Measurements from ENCODE around the gene PPARA. TPM values are rescaled to one million over a fixed set of nuclear protein-coding genes. Genes with fewer than 3 reads are reported as not detected.

The PPARA gene
- total RNA-seq, 1 donor from 2014 or later = 13.0 TPM

DNA sequence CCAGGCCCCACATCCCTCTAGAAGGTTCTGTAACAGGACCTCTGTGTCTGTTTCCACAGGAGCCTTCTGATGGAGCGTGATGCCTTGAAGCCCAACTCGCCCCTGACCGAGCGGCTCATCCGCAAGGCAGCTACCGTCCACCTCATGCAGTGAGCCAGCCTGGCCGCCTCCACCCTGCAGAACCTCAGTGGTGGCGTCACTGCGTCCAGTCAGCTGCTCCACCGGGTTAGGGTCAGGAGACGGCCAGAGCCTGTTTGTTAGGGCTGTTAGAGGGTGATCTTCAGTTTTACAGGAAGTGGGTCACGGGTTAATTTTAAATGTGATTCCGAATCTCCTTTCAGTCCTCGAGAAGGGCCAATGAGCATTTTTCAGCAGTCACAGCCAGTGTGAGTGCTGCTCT is 142.4 kb downstream of the PPARA start:
- H3K27ac Mint-ChIP-seq = no peak overlapping the region
- no peaks in the 10 kb centered on the region for H3K9me3 Mint-ChIP-seq
- H3K27me3 Mint-ChIP-seq (ENCODE audit: low read depth) = no peaks in the 10 kb centered on the region
- H3K36me3 Mint-ChIP-seq = peaks cover 12% of the 10 kb centered on the region
- H3K4me3 Mint-ChIP-seq = no peak overlapping the region
- TF ChIP-seq CTCF (IDR thresholded peaks at IDR 0.05; ENCODE audit: unreplicated experiment) = no peak
- no peak for DNase-seq (ENCODE audit: low spot score in 2 of 2, unreplicated experiment in 2 of 2)
- peaks cover 18% of the 10 kb centered on the region for H3K4me1 Mint-ChIP-seq

Other genes starting within 250 kb of the PPARA start
- gene WNT7B, start 173.4 kb upstream of the PPARA start, total RNA-seq = 11.2 to 12.2 TPM (median 12.0 TPM) in 3 replicates
- gene CDPF1, start 99.8 kb downstream of the PPARA start, total RNA-seq = 11.5 to 12.8 TPM (median 12.6 TPM) in 3 replicates
- 0.02 to 0.04 TPM in 2 of 3 replicates, not detected in the other for gene PKDREJ, start 112.8 kb downstream of the PPARA start, total RNA-seq
- gene TTC38, start 117.5 kb downstream of the PPARA start, total RNA-seq = 30.0 to 30.9 TPM (median 30.3 TPM) in 3 replicates
- gene GTSE1, start 146.3 kb downstream of the PPARA start, total RNA-seq = 15.3 to 18.7 TPM (median 16.7 TPM) in 3 replicates
- gene TRMU, start 185.2 kb downstream of the PPARA start, total RNA-seq = 65.5 to 70.6 TPM (median 67.1 TPM) in 3 replicates

Measured in mesothelial cell of epicardium (in vitro differentiated cells).